GM21526 (cell line): Measurements from ENCODE around the gene VAT1L.

Experiments used
- ATAC-seq: cut with Tn5 transposase; IDR thresholded peaks from one replicate; pipeline ENCODE4 v1.9.1; 2021; ENCODE audit warnings: moderate library complexity; ENCODE audit not compliant: unreplicated experiment, low FRiP score

Gene VAT1L

DNA sequence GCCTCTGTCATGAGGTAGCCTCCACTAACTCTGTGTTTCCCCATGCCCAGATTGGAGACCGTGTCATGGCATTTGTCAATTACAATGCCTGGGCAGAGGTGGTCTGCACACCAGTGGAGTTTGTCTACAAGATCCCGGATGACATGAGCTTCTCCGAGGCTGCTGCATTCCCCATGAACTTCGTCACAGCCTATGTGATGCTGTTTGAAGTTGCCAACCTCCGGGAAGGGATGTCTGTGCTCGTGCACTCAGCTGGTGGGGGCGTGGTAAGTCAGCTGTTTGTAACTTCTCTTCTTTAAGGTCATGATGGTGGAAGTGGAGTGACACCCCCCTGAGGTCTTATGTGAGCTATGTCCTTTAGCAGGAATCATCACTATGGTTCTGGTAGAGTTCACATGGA is 36.8 kb downstream of the VAT1L start:
- ATAC-seq, result no peak

DNA sequence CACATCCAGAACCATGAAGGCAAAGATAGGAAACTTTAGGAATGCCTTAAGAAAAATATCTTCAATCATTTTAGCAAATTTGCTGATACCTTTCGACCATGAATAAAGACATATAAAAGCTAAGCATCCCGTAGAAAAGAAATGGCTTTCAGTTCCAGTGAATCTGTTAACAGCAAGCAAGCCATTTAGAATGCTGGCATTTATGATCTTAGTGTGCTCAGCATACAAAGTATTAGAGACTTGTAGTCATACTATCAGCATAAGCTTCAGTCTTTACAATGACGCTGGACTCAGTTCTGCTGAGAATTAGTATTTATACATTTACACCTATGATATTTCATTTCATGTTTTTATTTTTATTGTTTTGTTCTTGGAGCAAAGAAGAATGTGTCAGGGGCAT is 38.7 kb downstream of the VAT1L start:
- ATAC-seq, result no peak

DNA sequence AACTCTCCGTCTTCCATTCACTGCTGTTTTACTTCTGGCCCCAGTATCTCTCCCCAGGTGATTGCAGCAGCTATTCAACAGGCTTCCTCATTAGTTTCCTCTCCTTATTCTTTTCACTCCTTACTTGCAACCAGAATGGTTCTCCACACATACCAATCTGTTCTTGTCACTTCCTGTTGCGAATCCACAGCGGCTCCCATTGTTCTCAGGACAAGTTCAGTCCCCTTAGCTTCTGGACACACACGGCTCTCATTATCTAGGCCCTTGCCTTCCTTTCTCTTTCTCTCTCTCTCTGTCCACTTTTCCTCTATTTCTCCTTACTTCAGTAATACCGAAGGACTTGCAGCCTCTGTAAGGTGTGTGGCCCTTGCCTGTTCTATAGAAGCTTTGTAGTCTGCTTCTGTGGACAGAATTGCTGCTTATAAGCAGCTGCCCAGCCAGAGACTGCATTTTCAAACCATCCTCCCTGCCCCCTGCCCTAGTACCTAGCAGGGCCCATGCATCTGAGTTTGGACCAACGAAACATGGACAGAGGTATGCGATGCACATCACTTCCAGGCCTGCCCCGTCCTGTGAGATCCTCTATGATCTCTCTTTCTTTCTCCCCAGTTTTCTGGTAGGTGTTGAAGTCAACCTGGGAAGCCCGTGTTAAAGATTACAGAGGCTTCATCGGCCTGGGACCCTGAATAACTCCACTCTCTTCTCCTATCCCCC is 45.7 kb downstream of the VAT1L start:
- no peak for ATAC-seq

DNA sequence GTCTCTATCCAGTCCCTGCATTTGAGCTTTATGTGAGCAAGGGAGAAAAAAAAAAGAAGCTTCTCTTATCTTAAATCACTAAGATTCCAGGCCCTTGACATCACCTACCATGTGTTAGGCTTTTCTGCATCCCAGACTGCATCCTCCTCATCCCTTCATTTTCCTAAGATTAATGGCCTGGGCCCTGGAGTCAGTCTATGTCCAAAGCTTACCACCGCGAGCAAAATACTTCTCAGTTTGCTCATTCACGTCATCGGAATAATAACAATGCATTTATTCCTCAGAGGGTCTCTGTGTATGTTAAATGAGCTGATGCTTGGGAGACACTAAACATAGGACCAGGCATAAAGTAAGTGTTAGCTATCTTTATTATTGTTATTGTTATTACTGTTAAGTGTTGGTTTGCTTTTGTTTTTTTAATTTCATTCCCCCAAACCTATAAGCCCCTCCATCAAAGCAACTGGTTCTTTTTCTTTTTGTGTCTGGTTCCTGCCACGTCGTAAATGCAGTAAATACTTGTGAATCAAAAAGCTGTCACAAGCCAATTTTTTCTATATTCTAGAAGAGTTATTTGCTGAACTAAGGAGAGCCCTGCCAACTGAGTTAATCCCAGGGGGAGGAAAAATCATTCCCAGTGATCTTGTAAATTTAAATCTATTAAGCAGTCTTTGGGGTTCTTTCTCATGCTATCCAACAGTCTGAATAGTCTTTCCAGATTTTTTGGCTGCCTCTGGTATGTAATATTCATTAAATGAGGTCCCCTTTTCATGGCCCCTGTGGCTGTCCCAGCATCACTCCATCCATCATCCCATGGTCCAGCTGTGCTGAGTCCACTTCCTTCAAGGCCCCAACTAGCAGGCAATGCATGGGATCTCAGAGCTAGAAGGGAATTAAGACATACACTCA is 46.5 kb downstream of the VAT1L start:
- ATAC-seq, result no peak

DNA sequence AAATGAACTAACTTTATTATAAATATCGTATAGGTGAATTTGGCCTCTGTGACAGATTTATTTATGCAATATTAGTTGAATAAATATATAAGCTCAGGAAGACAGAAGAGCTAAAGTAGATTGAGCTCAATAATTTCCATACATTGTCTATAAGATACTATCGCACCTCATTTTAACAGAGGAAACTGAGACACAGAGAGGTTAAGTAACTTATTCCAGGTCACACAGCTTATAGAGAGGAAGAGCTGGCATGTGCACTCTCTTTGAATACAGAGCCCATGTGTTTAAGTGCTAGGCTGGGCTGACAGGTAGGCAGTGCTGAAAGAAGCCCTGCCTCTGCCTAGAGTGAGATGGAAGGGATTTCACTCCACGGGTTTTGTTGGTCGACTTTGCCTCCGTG is 48.4 kb downstream of the VAT1L start:
- ATAC-seq, result no peak

DNA sequence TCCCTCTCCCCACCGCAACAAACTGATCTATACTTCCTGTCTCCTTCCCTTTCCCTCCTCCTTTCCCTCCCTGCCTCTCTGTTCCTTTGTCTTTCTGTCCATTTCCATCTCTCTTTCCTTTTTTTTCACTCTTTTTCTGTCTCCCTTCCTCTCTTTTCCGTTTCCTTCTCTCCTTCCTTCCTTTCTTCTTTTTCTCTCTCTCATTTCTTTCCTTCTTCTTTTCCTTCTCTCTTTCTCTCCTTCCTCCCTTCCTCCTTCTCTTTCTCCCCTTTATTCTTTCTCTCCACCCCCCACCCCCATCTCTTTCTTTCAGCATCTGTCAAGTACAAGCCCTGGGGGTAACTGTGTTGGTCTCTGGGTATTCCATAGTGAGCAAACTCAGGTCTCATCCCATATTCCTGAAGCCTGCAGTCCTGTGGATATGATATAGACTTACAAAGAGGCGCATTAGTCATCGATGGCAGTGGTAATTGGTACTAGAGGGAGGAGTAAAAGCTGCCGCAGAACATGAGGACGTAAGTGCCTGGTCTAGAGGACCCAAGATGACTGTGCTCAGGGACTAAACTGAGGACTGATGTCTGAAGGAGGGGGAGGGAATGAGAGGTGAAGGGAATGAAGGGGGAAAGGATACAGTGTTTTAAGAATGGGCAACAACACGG is 50.4 kb downstream of the VAT1L start:
- ATAC-seq, result no peak

DNA sequence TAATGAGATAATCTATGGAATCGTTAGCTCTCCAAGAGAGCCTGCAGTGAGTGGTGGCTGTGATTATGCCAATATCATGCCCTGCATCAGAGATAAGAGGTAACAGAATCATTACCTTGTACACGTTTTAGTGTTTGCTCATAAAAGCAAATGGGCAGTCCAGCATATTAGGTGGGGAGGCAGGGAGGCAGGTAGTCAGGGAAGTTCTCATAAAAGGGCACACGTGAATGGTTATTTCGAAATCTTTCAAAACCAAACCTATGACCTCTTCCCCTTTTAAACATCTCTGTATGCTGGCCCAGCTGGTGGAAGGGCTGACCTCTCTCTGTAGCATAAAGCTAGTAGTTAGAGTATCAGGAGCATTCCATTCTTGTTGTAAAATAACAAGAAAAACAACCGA is 51.7 kb downstream of the VAT1L start:
- ATAC-seq, result no peak

DNA sequence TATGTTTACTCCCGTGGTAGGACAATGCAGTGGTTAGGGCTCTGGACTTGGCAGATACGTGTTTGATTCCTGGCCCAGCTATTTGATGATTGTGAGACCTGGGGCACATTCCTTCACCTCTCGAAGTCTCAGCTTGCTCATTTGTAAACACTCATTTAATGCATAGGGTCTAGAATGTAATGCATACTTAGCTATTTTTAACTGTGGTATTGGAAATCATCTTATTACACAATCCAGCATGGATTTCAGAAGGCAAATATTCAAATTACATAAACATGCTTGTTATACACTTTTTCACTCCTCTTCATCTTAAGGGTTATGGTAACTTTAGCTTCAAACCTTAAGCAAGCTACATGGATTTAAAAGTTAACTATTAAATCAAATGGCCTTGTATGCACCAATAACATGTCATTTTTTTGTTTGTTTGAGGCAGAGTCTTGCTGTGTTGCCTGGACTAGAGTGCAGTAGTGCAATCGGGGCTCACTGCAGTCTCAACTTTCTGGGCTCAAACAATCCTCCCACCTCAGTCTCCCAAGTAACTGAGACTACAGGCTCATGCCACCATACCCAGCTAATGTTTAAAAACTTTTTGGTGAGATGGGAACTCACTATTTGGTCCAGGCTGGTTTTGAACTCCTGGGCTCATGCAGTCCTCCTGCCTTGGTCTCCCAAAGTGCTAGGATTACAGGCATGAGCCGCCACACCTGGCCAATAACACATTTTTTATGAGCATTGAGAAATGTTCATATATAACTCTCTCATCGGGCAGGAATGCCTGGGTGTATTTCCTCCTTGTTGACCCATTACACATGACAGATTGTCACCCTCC is 52.5 kb downstream of the VAT1L start:
- no peak for ATAC-seq

DNA sequence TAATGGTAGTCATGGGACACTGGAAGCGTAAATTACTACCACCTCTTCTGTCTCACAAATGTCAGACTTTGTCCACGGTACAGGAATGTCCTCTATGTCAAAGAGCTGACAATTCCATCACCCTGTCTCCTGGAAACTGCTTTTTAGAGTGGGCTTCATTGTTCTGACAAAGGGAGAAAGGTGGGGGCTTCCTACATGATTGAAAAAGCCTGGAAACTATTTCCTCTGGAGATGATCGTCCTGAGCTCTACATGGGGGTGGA is 53.1 kb downstream of the VAT1L start:
- no peak for ATAC-seq

DNA sequence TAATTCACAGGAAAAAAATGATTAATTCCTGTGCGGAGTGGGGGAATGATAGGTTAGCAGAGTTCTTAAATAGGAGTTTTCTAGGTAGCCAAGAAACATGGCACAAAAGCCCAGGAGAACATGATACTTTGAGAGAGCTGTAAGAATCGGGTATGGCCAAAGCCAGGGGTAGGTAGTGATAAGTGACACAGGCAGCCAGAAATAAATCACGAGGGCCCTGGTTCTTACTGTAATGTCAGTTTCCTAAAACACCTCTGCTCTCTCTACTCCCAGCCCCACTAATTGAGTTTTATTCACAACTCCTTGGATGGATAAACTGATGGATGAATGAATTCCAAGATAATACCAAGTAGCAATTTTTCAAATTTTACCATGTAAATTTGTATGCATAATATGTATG is 54.1 kb downstream of the VAT1L start:
- no peak for ATAC-seq

DNA sequence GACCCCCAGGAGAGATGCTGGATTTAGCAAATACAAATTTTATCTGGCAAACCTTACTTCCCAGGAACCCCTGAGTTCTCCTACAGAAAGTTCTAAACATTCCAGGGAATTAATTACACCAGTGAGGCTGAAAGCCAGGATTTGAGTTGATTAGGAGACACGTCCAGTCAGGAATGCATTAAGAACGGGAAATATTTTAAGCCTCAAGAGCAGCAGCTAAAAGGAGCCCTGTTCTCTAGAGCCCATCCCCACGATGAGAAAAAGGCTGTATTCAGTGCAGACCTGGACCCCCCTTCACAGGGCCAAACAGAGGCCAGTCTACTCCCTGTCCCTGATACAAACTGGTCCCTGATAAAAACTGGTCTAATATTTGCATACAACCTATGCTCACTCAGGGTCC is 55.0 kb downstream of the VAT1L start:
- ATAC-seq, result no peak

DNA sequence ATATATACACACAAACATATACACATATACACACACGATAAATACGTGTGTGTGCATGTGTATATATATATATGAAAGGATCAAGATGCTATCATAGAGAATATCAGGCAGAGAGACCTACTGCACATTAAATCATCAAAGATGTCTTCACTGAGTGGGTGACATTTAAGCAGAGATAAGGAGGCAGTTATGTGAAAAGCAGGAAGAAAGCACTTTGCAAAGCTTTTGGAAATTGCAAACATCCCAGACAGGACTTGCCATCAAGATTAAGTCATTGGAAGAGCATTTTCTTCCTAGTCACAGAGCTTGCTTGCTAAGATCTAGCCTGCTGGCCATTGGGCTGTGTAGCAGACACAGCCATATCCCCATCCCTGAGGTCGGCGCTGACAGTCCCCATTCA is 56.4 kb downstream of the VAT1L start:
- ATAC-seq, result no peak

DNA sequence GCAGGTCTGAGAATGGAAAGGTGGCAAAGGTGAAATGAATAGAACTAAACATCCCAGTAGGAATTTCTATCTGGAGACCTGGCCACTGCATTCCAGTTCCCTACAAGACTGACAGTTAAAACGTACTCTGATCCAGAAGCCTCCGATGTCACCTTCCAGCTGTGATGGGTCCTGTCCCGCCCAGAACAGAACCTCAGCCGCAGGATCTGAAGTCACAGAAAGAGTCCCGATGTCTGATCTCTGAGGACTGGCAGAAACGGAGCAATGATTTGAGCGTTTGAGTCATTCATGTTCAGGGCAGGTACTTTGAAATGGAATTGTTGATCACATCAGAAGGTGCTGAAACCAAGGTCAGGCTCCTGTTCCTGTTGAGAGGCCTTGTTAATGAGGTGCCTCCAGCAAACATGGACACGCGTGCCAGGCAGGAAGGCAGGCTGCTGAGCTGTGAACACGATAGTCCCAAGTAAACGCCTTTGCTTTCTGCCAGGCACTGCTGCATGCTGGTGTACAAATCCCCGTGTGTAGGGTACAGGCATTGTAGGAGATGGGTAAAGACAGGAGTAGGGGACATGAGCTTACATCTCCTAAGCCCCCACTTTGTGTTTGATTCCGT is 61.4 kb downstream of the VAT1L start:
- ATAC-seq, result no peak

DNA sequence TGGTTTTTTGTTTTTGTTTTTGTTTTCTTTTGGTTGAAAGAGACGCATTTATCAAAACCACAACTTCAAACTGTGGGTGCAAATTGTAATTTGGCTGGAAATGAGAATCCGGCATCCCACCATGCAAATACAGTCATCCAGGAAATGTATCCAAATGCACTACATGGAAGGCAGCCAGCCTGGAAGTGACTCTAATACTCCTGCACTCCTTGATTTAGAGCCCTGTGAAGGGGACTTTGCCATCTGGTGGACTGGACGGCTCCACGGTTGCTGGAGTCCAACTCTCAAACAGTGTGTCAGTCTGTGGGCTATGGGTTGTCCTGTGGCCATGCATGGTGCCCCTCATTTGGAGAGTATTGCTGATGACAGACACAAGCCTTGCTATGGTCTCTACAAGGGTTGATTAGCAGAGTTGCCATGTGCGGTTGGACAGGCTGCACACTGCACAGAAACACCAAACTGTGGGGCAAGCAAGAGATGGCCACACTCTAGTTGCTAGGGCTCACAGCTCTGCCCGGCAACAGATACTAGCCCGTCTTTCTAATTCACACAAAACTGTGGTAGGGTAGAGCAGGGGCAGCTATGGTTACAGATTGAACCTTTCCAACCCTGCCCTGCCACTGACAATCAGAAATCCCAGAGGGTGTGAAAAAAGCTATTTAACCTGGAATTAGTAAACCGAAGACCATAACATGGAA is 62.4 kb downstream of the VAT1L start:
- no peak for ATAC-seq

DNA sequence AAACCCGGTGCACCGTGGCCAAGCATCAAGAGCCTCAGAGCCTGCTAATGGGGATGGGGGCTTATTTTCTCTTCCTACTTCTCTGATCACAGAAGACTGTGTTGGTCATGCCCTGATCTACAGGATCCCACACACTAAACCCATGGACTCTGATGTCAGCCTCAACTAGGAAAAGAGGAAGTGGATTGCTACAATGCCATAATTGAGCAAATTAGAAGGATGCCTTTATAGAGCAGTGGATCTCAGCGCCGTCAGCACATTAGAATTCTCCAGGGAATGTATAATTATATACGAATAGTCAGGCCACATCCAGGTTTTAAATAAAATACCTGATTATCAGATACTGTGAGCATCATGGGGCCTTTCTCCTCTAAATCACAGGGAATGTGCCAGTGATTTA is 64.8 kb downstream of the VAT1L start:
- no peak for ATAC-seq

DNA sequence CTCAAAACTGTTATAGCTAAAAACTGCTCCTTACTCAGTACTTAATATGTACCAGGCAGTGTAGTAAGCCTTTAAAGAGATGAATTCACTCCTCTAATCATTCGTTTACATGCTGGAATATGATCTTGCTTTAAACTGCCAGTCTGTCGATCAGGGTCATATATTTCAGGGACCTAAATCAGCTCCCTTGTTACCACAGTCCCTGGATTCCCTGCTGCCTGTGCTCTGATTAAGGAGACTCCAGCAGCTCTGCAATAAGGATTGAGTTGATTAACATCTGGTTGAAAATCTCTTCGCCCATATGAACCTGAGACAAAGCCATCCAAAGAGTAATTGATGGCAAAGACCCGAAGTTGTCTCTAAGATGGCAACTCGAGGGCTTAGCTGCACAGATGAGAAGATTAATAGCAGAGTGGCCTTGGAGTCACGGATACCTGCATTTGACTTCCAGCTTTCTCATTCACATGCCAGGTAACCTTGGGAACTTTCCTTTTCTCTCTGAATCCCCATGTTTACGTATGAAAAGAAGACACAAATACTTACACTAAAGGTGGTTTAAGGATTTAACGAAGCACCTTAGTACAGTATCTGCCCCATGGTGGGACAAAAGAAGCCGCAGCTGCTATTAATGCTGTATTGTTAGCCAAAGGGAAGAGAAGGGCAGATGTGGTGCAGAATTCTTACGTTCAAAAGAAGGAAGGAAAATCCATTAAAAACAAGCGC is 68.2 kb downstream of the VAT1L start:
- ATAC-seq, result no peak

DNA sequence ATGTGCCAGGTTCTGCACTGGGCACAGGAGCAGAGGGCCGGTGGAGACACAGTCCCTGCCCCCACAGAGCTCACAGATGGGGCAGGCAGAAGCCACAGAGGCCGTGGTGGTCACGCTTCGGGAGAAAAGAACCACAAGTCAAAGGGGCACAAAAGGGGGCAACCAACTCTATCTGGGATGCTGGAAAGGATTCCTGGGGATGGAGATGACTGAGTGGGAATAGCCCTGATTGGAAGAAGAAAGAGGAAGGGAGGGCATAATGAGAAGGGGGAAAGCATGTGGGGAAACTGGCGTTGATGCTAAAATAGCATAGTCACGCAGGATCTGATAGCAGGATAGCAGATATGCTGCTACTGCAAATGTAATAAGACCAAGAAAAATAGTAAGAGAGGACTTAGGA is 69.7 kb downstream of the VAT1L start:
- ATAC-seq, result no peak

DNA sequence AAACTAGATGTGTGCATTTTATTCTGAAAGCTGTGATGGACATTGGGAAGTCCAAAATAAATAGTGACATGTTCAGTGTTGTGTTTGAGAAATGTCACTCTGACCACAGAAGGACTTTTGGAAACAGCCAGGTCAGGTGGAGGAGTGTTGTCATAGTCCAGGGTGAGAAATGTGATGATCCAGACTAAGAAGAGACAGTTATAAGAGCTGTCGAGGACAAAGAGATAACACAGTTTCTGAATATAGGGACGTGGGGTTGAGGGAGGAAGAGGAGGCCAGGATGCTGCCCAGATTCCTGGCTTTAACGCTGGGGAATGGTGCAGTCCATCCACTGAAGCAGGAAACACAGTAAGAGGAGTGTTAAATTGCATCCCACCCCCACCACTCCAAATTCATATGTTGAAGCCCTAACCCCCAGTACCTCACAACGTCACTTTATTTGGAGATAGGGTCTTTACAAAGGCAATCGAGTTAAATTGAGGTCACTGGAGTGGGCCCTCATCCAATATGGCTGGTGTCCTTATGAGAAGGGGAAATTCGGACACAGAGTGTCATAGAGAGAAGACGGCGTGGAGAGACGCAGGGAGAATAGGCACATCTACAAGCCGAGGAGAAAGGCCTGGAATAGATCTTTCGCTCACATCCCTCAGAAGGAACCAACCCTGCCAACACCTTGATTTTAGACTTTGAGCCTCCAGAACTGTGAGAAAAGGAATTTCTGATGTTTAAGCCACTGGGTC is 71.3 kb downstream of the VAT1L start:
- ATAC-seq, result no peak

DNA sequence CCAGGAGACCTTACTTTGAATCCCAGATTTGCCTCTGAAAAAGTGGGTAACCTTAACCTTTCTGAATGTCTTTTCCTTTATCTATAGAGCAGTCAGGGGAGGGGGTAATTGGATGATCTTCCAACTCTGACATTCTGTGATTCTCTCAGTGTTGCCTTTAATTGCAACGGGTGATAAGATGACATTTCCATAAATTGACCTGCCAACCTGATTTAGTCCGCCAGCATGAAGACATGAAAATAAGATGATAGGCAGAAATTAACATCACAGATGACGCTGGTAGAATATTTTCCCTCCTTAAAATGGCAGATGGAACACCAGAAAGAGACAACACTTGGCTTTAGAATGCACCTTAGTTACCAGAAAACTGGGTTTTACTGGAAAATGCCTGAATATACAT is 72.6 kb downstream of the VAT1L start:
- ATAC-seq, result no peak
